Testis (tissue), 3 donors: Measurements from ENCODE around the gene YY1AP1. TPM values are rescaled to one million over a fixed set of nuclear protein-coding genes. Genes with fewer than 3 reads are reported as not detected.

Source experiments
- DNase-seq: peaks from one replicate; pipeline ENCODE4 v3.0.0-alpha.2; 2019
- H3K27ac ChIP-seq, 2 donors: fragments of 200-600 bp; sonication (generic); one replicate each; pipeline ENCODE4 v1.5.1; 2019
- H3K27me3 ChIP-seq: fragments of 200-600 bp; sonication (generic); one replicate; pipeline ENCODE4 v1.5.1; 2019
- H3K36me3 ChIP-seq: fragments of 200-600 bp; sonication (generic); one replicate; pipeline ENCODE4 v1.5.1; 2017; ENCODE audit warnings: low read depth; ENCODE audit errors: missing control alignments
- H3K4me1 ChIP-seq: fragments of 200-600 bp; sonication (generic); one replicate; pipeline ENCODE4 v1.5.1; 2019
- H3K4me3 ChIP-seq, 2 donors: fragments of 200-600 bp; sonication (generic); one replicate each; pipeline ENCODE4 v1.5.1; 2017 to 2019
- H3K9me3 ChIP-seq: fragments of 200-600 bp; sonication (generic); one replicate; pipeline ENCODE4 v1.5.1; 2017
- CTCF ChIP-seq, 3 experiments: fragments of 450-650 bp in 2 of 3; fragments of 200-600 bp in 1 of 3; sonication (generic) in 1 of 3; IDR thresholded peaks; one replicate each; pipeline ENCODE4 v1.5.1; 2016 to 2019; ENCODE audit warnings: antibody characterized with exemption in 3 of 3, mild to moderate bottlenecking in 2 of 3, moderate library complexity in 1 of 3
- POLR2A ChIP-seq: fragments of 450-650 bp; IDR thresholded peaks from one replicate; pipeline ENCODE4 v1.6.1; 2017; ENCODE audit warnings: antibody characterized with exemption, mild to moderate bottlenecking, moderate library complexity
- WGBS, 2 donors: methylation state at CpG; one replicate each; pipeline ENCODE4 v1.1.5; 2018; 5-methylcytosine and 5-hydroxymethylcytosine counted together
- intact Hi-C: fragments of 100-400 bp; cut with DNase I; formaldehyde crosslinking; loops from one replicate; pipeline ENCODE4 v1.15.1; 2023; ENCODE audit warnings: low total_unique reads
- polyA plus RNA-seq: library from polyadenylated mRNA; stranded (reverse); fragments of 350-450 nt; fragmentation: Illumina TruSeq; extraction: RNeasy Lipid Tissue Mini Kit (QIAGEN cat#74804); gene quantifications from one replicate; pipeline ENCODE4 v1.2.3, GENCODE V29; 2014; ENCODE audit warnings: low read depth, low replicate concordance; ENCODE audit not compliant: insufficient read depth
- total RNA-seq, 2 donors: library from RNA; depleted of rRNA; stranded (reverse); fragments of >200 nt; gene quantifications; one replicate each; pipeline ENCODE4 v1.2.3, GENCODE V29; 2016

The YY1AP1 gene
- total and polyA plus RNA-seq, 3 donors from 2014 or later, result 171 to 219 (median 205) TPM

GRCh38 chr1:155609515-155610256 lies 78.9 kb downstream of the YY1AP1 start, which contains the start of gene MSTO1:
Gene MSTO1 (plus strand): TSS chr1:155610218. CDS start chr1:155610249, 31 bp downstream.
- TF ChIP-seq CTCF (IDR thresholded peaks at IDR 0.05), result no peak
- TF ChIP-seq POLR2A, result no peak
- 7 to 19% methylated on average over 12 to 47 of the region's 47 CpGs for WGBS, 2 donors
- peak; percentile 98 for DNase-seq
- Histone ChIP-seq H3K4me3 (peak within 1 kb of the TSS; percentile 50 to 68), H3K27me3 (no peaks in the 10 kb centered on the region), H3K9me3 (no peaks in the 10 kb centered on the region), H3K27ac (peak within 1 kb of the TSS; percentile 21 to 28), H3K4me1 (no peaks in the 10 kb centered on the region), H3K36me3 (no peaks in the 10 kb centered on the region)
- intact Hi-C loops, result no loop called here

Other genes with a start within 250 kb of the YY1AP1 start
- 10 to 100 TPM; 87.6 to 93.0 TPM for gene ASH1L, start 126.0 kb downstream of the YY1AP1 start, total RNA-seq
- gene ASH1L, start 126.0 kb downstream of the YY1AP1 start, polyA plus RNA-seq, result 20.6 TPM
- gene MSTO1, start 78.6 kb downstream of the YY1AP1 start, total RNA-seq, result 10 to 100 TPM; 50.0 to 62.4 TPM
- 140 TPM for gene MSTO1, start 78.6 kb downstream of the YY1AP1 start, polyA plus RNA-seq
- gene DAP3, start 317 bp upstream of the YY1AP1 start, total RNA-seq, result 100 to 1,000 TPM; 277 to 286 TPM
- 121 TPM for gene DAP3, start 317 bp upstream of the YY1AP1 start, polyA plus RNA-seq
- 100 to 1,000 TPM in 1 of 2 donors, 10 to 100 TPM in 1; 77.2 to 108 TPM for gene GON4L, start 168.4 kb upstream of the YY1AP1 start, total RNA-seq
- 36.4 TPM for gene GON4L, start 168.4 kb upstream of the YY1AP1 start, polyA plus RNA-seq
- gene SYT11, start 170.8 kb upstream of the YY1AP1 start, total RNA-seq, result 10 to 100 TPM; 17.9 to 19.7 TPM
- 23.4 TPM for gene SYT11, start 170.8 kb upstream of the YY1AP1 start, polyA plus RNA-seq
- 10 to 100 TPM; 26.1 to 31.1 TPM for gene RIT1, start 222.6 kb upstream of the YY1AP1 start, total RNA-seq
- 25.7 TPM for gene RIT1, start 222.6 kb upstream of the YY1AP1 start, polyA plus RNA-seq
- gene KHDC4, start 245.6 kb upstream of the YY1AP1 start, total RNA-seq, result 10 to 100 TPM; 84.5 to 95.3 TPM
- 45.5 TPM for gene KHDC4, start 245.6 kb upstream of the YY1AP1 start, polyA plus RNA-seq